ENCODE measurements around the gene KCNQ2.

DNA sequence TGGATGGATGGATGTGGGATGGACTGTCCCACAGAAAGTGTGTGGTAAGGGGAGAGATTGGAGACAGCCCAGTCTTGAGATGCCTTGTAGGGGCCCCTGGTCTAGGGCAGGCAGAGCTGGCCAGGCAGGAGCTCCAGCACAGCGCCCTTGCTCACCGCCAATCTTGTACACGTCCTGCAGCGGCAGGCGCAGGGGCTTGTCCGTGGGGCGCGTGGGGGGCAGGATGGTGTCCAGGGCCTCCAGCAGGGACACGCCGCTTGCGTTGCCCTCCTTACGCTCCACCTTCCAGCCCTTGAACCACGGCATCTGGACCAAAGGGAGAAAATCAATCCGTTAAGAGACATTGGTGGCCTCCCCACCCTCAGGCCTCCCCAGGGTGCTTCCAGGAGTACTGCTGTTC, 20.5 kb upstream of the KCNQ2 start:
- TF ChIP-seq POLR2A (IDR thresholded peaks at IDR 0.05) (no peak), POLR2AphosphoS5 (IDR thresholded peaks at IDR 0.05) (no peak)
- TF ChIP-seq, protein P1, sequence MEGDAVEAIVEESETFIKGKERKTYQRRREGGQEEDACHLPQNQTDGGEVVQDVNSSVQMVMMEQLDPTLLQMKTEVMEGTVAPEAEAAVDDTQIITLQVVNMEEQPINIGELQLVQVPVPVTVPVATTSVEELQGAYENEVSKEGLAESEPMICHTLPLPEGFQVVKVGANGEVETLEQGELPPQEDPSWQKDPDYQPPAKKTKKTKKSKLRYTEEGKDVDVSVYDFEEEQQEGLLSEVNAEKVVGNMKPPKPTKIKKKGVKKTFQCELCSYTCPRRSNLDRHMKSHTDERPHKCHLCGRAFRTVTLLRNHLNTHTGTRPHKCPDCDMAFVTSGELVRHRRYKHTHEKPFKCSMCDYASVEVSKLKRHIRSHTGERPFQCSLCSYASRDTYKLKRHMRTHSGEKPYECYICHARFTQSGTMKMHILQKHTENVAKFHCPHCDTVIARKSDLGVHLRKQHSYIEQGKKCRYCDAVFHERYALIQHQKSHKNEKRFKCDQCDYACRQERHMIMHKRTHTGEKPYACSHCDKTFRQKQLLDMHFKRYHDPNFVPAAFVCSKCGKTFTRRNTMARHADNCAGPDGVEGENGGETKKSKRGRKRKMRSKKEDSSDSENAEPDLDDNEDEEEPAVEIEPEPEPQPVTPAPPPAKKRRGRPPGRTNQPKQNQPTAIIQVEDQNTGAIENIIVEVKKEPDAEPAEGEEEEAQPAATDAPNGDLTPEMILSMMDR (IDR thresholded peaks at IDR 0.05) = no peak

Data from prostate gland (tissue), 2 donors.